Head of caudate nucleus (tissue), 42 donors: ENCODE results near the gene ASB2.

ENCODE experiments used
- DNase-seq, 42 donors: peaks; one replicate each; pipeline versions ENCODE4 v3.0.0 to v3.0.0-alpha.2; 2020 to 2021; ENCODE audit warnings: mixed read lengths in 7 of 42
- intact Hi-C: fragments of 100-400 bp; cut with DNase I; formaldehyde crosslinking; loops from one replicate; pipeline ENCODE4 v1.15.0; 2022

ASB2 gene

GRCh38 chr14:93898731-93899130 lies 77.6 kb downstream of the ASB2 start:
- intact Hi-C loops, result loop anchor here (10.0 kb wide), 1 partner anchor 104 kb away; no protein-coding TSS in a partner anchor
- no peak for DNase-seq

GRCh38 chr14:93898081-93898611 lies 78.2 kb downstream of the ASB2 start:
- intact Hi-C loops, result loop anchor here (10.0 kb wide), 1 partner anchor 103 kb away; no protein-coding TSS in a partner anchor
- DNase-seq, result no peak

GRCh38 chr14:93897476-93897845 lies 78.9 kb downstream of the ASB2 start:
- intact Hi-C loops, result loop anchor here (10.0 kb wide), 1 partner anchor 103 kb away; no protein-coding TSS in a partner anchor
- no peak for DNase-seq

- intact Hi-C loops, result loop anchor here (10.0 kb wide), 1 partner anchor 100 kb away; no protein-coding TSS in a partner anchor
- no peak for DNase-seq
These were observed 81.3 kb downstream of the ASB2 start for GRCh38 chr14:93895023-93895604.

- DNase-seq, result no peak
- intact Hi-C loops, result loop anchor here (5.0 to 10.0 kb wide), 2 partner anchors 99 to 236 kb away; no protein-coding TSS in a partner anchor
These were observed 82.6 kb downstream of the ASB2 start for GRCh38 chr14:93893661-93894261.

GRCh38 chr14:93892923-93893558 lies 83.3 kb downstream of the ASB2 start:
- intact Hi-C loops, result loop anchor here (5.0 to 10.0 kb wide), 2 partner anchors 98 to 236 kb away; no protein-coding TSS in a partner anchor
- DNase-seq, result peak; percentile 48 to 93 (median 81)

- no peak for DNase-seq
- intact Hi-C loops, result loop anchor here (5.0 to 10.0 kb wide), 2 partner anchors 98 to 235 kb away; no protein-coding TSS in a partner anchor
These were observed 83.9 kb downstream of the ASB2 start for GRCh38 chr14:93892505-93892839.

- DNase-seq, result no peak
These were observed 84.4 kb downstream of the ASB2 start for GRCh38 chr14:93891756-93892504.

GRCh38 chr14:93889739-93890483 lies 86.5 kb downstream of the ASB2 start:
- intact Hi-C loops, result loop anchor here (5.0 to 10.0 kb wide), 2 partner anchors 95 to 233 kb away; no protein-coding TSS in a partner anchor
- DNase-seq, result no peak

More at GRCh38 chr14:93891756-93892504, 84.4 kb downstream of the ASB2 start:
- intact Hi-C loops, result loop anchor here (5.0 to 10.0 kb wide), 2 partner anchors 97 to 235 kb away; no protein-coding TSS in a partner anchor

- intact Hi-C loops, result no loop called here
- no peak for DNase-seq
These were observed 87.4 kb downstream of the ASB2 start for GRCh38 chr14:93888995-93889394.

GRCh38 chr14:93884950-93885349 lies 91.4 kb downstream of the ASB2 start:
- DNase-seq, result no peak
- intact Hi-C loops, result no loop called here
